H9 (cell line): ENCODE data around the gene ST6GALNAC6. TPM values are rescaled to one million over a fixed set of nuclear protein-coding genes. Genes with fewer than 3 reads are reported as not detected.

Source experiments
- DNase-seq: peaks from one replicate; pipeline ENCODE4 v3.0.0-alpha.2; 2017
- H2AFZ ChIP-seq: one replicate; pipeline ENCODE4 v1.6.1; 2013; ENCODE audit warnings: mild to moderate bottlenecking, low read length, control low read depth, moderate library complexity
- H2AK5ac ChIP-seq: 2 replicates; pipeline ENCODE4 v1.6.1; 2013; ENCODE audit warnings: low read length, control low read depth, mixed read lengths; ENCODE audit not compliant: insufficient read length
- H2BK120ac ChIP-seq: one replicate; pipeline ENCODE4 v1.6.1; 2013; ENCODE audit warnings: low read depth, mild to moderate bottlenecking, low read length, control low read depth, inconsistent platforms; ENCODE audit not compliant: poor library complexity, severe bottlenecking
- H2BK12ac ChIP-seq: 2 replicates; pipeline ENCODE4 v1.6.1; 2013; ENCODE audit warnings: low read length, control low read depth, mixed read lengths, low read depth; ENCODE audit not compliant: insufficient read length
- H2BK15ac ChIP-seq: 2 replicates; pipeline ENCODE4 v1.6.1; 2013; ENCODE audit warnings: low read depth, low read length, control low read depth
- H2BK20ac ChIP-seq: one replicate; pipeline ENCODE4 v1.6.1; 2013; ENCODE audit warnings: low read depth, mild to moderate bottlenecking, low read length, control low read depth, inconsistent platforms; ENCODE audit not compliant: poor library complexity, severe bottlenecking
- H2BK5ac ChIP-seq: 2 replicates; pipeline ENCODE4 v1.6.1; 2013; ENCODE audit warnings: low read length, control low read depth, mixed read lengths; ENCODE audit not compliant: insufficient read length
- H3K14ac ChIP-seq: 2 replicates; pipeline ENCODE4 v1.6.1; 2013; ENCODE audit warnings: low read length, control low read depth; ENCODE audit not compliant: insufficient read depth
- H3K18ac ChIP-seq: 2 replicates; pipeline ENCODE4 v1.6.1; 2013; ENCODE audit warnings: low read depth, mild to moderate bottlenecking, mixed read lengths, low read length, control low read depth; ENCODE audit not compliant: insufficient read length
- H3K23ac ChIP-seq: 2 replicates; pipeline ENCODE4 v1.6.1; 2013; ENCODE audit warnings: low read length, control low read depth, mixed read lengths, low read depth; ENCODE audit not compliant: insufficient read length
- H3K23me2 ChIP-seq: 2 replicates; pipeline ENCODE4 v1.6.1; 2013; ENCODE audit warnings: low read depth, mild to moderate bottlenecking, mixed read lengths, low read length, control low read depth; ENCODE audit not compliant: insufficient read length, poor library complexity, severe bottlenecking
- H3K27ac ChIP-seq: 2 replicates; pipeline ENCODE4 v1.5.1; 2013; ENCODE audit warnings: low read length, control low read depth, mixed read lengths, low read depth; ENCODE audit not compliant: insufficient read length
- H3K27me3 ChIP-seq: 2 replicates; pipeline ENCODE4 v1.6.1; 2013; ENCODE audit warnings: low read length, control low read depth, inconsistent platforms; ENCODE audit not compliant: insufficient read depth
- H3K4ac ChIP-seq: 2 replicates; pipeline ENCODE4 v1.6.1; 2013; ENCODE audit warnings: low read depth, mild to moderate bottlenecking, control low read depth, inconsistent platforms, low read length, moderate library complexity
- H3K4me1 ChIP-seq: 2 replicates; pipeline ENCODE4 v1.6.1; 2013; ENCODE audit warnings: low read length, control low read depth, inconsistent platforms; ENCODE audit not compliant: insufficient read depth
- H3K4me2 ChIP-seq: 2 replicates; pipeline ENCODE4 v1.6.1; 2013; ENCODE audit warnings: low read length, control low read depth, mixed read lengths; ENCODE audit not compliant: insufficient read length, insufficient read depth
- H3K56ac ChIP-seq: 2 replicates; pipeline ENCODE4 v1.6.1; 2013; ENCODE audit warnings: low read depth, mild to moderate bottlenecking, mixed read lengths, low read length, control low read depth; ENCODE audit not compliant: insufficient read length
- H3K79me1 ChIP-seq: 2 replicates; pipeline ENCODE4 v1.6.1; 2013; ENCODE audit warnings: low read depth, mild to moderate bottlenecking, moderate library complexity, low read length, control low read depth, inconsistent platforms; ENCODE audit not compliant: insufficient read depth, poor library complexity, severe bottlenecking
- H3K79me2 ChIP-seq: 2 replicates; pipeline ENCODE4 v1.6.1; 2013; ENCODE audit warnings: low read length, control low read depth, inconsistent platforms; ENCODE audit not compliant: insufficient read depth
- H3K9ac ChIP-seq: 2 replicates; pipeline ENCODE4 v1.6.1; 2013; ENCODE audit warnings: low read length, control low read depth, mixed read lengths; ENCODE audit not compliant: insufficient read length; ENCODE audit errors: extremely low read depth
- H3K9me3 ChIP-seq: one replicate; pipeline ENCODE4 v1.6.1; 2013; ENCODE audit warnings: low read depth, low read length, inconsistent platforms; ENCODE audit not compliant: control insufficient read depth
- H3T11ph ChIP-seq: one replicate; pipeline ENCODE4 v1.6.1; 2013; ENCODE audit warnings: mild to moderate bottlenecking, low read length, control low read depth, inconsistent platforms
- H4K20me1 ChIP-seq: one replicate; pipeline ENCODE4 v1.6.1; 2013; ENCODE audit not compliant: control insufficient read depth, insufficient read length, insufficient read depth
- H4K5ac ChIP-seq: 2 replicates; pipeline ENCODE4 v1.6.1; 2013; ENCODE audit warnings: low read depth, mild to moderate bottlenecking, mixed read lengths, low read length, control low read depth; ENCODE audit not compliant: insufficient read length
- H4K8ac ChIP-seq: replicated peaks from 2 replicates; pipeline ENCODE4 v1.6.1; 2013; ENCODE audit warnings: low read length, control low read depth, mixed read lengths, low read depth; ENCODE audit not compliant: insufficient read length
- H4K91ac ChIP-seq: 2 replicates; pipeline ENCODE4 v1.6.1; 2013; ENCODE audit warnings: low read depth, mild to moderate bottlenecking, moderate library complexity, mixed read lengths, low read length, control low read depth; ENCODE audit not compliant: insufficient read length
- H3K27ac Mint-ChIP-seq, 3 experiments: 2 replicates in 2 of 3; 3 replicates in 1 of 3; pipeline ENCODE4 v1.8.0; 2020 to 2021; ENCODE audit warnings: mixed read lengths in 3 of 3, mild to moderate bottlenecking in 1 of 3, moderate library complexity in 1 of 3
- H3K27me3 Mint-ChIP-seq: 2 replicates; pipeline ENCODE4 v1.8.0; 2021; ENCODE audit warnings: low read depth, mild to moderate bottlenecking, moderate library complexity, mixed read lengths
- H3K36me3 Mint-ChIP-seq, 3 experiments: 2 replicates in 2 of 3; 3 replicates in 1 of 3; pipeline ENCODE4 v1.8.0; 2020 to 2021; ENCODE audit warnings: low read depth in 3 of 3, mixed read lengths in 3 of 3; ENCODE audit not compliant: insufficient read depth in 1 of 3
- H3K4me1 Mint-ChIP-seq, 2 experiments: 2 replicates each; pipeline ENCODE4 v1.8.0; 2020; ENCODE audit warnings: mixed read lengths in 2 of 2
- H3K4me3 Mint-ChIP-seq, 2 experiments: 2 replicates in 1 of 2; 3 replicates in 1 of 2; pipeline ENCODE4 v1.8.0; 2020 to 2021; ENCODE audit warnings: mild to moderate bottlenecking in 2 of 2, mixed read lengths in 2 of 2, moderate library complexity in 1 of 2
- H3K9me3 Mint-ChIP-seq, 2 experiments: 2 replicates in 1 of 2; 3 replicates in 1 of 2; pipeline ENCODE4 v1.8.0; 2020; ENCODE audit warnings: mild to moderate bottlenecking in 2 of 2, mixed read lengths in 2 of 2, moderate library complexity in 1 of 2
- WGBS: extraction: QIAGEN DNeasy Blood & Tissue Kit; methylation state at CpG from one replicate; pipeline ENCODE4 v1.1.7; 2013; ENCODE audit warnings: missing lambda C conversion rate, low lambda C conversion rate, mixed read lengths; ENCODE audit not compliant: insufficient read length; ENCODE audit errors: extremely low coverage; 5-methylcytosine and 5-hydroxymethylcytosine counted together
- total RNA-seq: library from RNA; stranded (reverse); gene quantifications from 2 replicates; pipeline ENCODE4 v1.2.1, GENCODE V29; 2021
- TF ChIP-seq, protein P1 (sequence below): fragments of 200-600 bp; sonication (generic); conservative IDR thresholded peaks from 3 replicates; pipeline ENCODE4 v1.8.0; 2021; ENCODE audit warnings: antibody characterized with exemption, mild to moderate bottlenecking

Gene ST6GALNAC6
- total RNA-seq, 1 experiment from 2014 or later: 29.8 TPM

DNA sequence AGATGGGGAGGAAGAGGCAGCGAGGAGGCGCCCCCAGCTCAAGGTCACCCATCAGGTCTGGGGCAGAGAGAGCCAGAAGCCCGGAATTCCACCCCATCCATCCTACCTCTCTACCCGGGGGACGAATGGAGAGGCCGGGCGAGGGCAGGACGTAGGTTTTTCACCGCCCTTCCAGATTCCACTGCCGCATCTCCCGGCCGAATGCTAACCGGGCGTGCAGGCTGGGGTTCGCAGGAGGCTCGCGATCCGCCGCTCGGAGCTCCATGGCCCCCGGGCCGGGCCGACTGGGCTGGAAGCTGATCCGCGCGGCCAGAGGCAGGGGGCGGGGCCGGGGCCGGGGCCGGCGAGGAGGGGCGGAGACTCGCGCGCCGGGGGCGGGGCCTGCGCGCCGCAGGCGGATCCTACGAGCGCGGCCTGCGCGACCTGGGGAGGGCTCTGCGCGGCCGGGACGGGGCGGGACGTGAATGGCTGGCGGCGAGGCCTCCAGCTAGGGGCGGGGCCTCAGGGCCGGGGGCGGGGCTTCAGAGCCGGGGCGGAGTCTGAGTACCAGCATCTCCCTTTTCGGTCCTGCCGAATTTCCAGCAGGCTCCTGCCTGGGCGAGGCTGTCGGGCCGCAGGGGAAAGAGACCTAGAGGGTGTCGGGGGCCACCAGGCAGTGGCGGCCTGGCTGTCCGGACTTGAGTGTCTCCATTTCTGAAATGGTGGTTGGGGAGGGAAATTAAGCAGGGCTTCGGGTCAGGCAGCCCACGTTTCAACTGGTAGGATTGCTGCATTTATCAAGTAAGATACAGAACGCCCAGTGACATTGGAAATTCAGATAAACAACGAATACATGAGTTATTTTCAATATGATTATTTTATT is 17.5 kb upstream of the ST6GALNAC6 start, which contains the start of gene ST6GALNAC4:
Gene ST6GALNAC4, minus strand, starts transcription at position 322 of the 862 bp plus-strand sequence. CDS start 622 bp downstream, outside the sequence.
- Histone ChIP-seq H2AFZ (no peak within 1 kb of the TSS), H3K4me2 (peak within 1 kb of the TSS; percentile 61), H3K79me2 (no peaks in the 10 kb centered on the region), H2BK20ac (no peak within 1 kb of the TSS), H3K4me1 (peaks cover 2% of the 10 kb centered on the region; the same call in 1 of the 2 replicates), H3T11ph (no peak within 1 kb of the TSS), H3K27me3 (peaks cover 2% of the 10 kb centered on the region; the same call in 1 of the 2 replicates), H3K23ac (no peak within 1 kb of the TSS), H2BK15ac (no peak within 1 kb of the TSS), H3K79me1 (no peaks in the 10 kb centered on the region), H3K27ac (no peak within 1 kb of the TSS), H3K4ac (no peak within 1 kb of the TSS), H2BK120ac (no peak within 1 kb of the TSS), H3K14ac (no peak within 1 kb of the TSS; the same call in 1 of the 2 replicates), H2BK12ac (no peak within 1 kb of the TSS), H3K9me3 (no peaks in the 10 kb centered on the region), H3K23me2 (peaks cover 5% of the 10 kb centered on the region), H4K20me1 (peaks cover 2% of the 10 kb centered on the region), H2BK5ac (no peak within 1 kb of the TSS), H4K8ac (no peak within 1 kb of the TSS), H3K56ac (no peak within 1 kb of the TSS), H4K91ac (no peak within 1 kb of the TSS), H3K9ac (no peak within 1 kb of the TSS), H2AK5ac (no peak within 1 kb of the TSS), H4K5ac (no peak within 1 kb of the TSS), H3K18ac (no peak within 1 kb of the TSS)
- Mint-ChIP-seq H3K27me3 (peaks cover 21% of the 10 kb centered on the region), H3K27ac (peak within 1 kb of the TSS in 1 of 3 experiments; percentile 62; a peak in 1 of 7 replicates), H3K4me3 (peak within 1 kb of the TSS; percentile 67 to 88), H3K4me1 (peaks cover 15 to 17% of the 10 kb centered on the region in 2 experiments), H3K9me3 (no peaks in the 10 kb centered on the region; a peak in 1 of 5 replicates), H3K36me3 (peaks cover 2 to 12% (median 5%) of the 10 kb centered on the region in 3 experiments)
- TF ChIP-seq, protein P1, sequence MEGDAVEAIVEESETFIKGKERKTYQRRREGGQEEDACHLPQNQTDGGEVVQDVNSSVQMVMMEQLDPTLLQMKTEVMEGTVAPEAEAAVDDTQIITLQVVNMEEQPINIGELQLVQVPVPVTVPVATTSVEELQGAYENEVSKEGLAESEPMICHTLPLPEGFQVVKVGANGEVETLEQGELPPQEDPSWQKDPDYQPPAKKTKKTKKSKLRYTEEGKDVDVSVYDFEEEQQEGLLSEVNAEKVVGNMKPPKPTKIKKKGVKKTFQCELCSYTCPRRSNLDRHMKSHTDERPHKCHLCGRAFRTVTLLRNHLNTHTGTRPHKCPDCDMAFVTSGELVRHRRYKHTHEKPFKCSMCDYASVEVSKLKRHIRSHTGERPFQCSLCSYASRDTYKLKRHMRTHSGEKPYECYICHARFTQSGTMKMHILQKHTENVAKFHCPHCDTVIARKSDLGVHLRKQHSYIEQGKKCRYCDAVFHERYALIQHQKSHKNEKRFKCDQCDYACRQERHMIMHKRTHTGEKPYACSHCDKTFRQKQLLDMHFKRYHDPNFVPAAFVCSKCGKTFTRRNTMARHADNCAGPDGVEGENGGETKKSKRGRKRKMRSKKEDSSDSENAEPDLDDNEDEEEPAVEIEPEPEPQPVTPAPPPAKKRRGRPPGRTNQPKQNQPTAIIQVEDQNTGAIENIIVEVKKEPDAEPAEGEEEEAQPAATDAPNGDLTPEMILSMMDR: no peak
- no CpG with 5 or more reads among the region's 71 CpGs for WGBS
- DNase-seq: peak; percentile 97
